ENCODE results near the gene NAV3. TPM values are rescaled to one million over a fixed set of nuclear protein-coding genes. Genes with fewer than 3 reads are reported as not detected.

NAV3 gene
- total and polyA plus RNA-seq, 4 donors, result 0.22 to 1.7 (median 0.71) TPM

DNA sequence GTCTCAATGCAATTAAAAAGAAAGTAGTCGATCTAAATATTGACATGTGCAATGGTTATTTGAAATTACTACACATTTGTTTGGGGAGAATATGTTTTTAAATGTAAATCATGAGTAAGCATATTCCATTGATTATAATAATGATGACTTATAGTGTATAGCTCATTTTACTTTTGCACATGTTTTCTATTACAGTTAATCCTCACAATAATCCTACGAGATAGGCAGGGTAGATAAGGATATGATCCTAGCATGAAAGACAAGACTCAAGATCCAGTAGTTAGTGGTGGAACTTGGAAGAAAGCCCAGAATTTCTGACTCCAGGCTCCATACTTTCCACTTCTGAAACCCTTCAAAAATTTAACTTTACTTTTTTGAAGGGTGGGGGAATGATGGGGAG is 94.0 kb downstream of the NAV3 start (continued):
- TF ChIP-seq, protein P1, sequence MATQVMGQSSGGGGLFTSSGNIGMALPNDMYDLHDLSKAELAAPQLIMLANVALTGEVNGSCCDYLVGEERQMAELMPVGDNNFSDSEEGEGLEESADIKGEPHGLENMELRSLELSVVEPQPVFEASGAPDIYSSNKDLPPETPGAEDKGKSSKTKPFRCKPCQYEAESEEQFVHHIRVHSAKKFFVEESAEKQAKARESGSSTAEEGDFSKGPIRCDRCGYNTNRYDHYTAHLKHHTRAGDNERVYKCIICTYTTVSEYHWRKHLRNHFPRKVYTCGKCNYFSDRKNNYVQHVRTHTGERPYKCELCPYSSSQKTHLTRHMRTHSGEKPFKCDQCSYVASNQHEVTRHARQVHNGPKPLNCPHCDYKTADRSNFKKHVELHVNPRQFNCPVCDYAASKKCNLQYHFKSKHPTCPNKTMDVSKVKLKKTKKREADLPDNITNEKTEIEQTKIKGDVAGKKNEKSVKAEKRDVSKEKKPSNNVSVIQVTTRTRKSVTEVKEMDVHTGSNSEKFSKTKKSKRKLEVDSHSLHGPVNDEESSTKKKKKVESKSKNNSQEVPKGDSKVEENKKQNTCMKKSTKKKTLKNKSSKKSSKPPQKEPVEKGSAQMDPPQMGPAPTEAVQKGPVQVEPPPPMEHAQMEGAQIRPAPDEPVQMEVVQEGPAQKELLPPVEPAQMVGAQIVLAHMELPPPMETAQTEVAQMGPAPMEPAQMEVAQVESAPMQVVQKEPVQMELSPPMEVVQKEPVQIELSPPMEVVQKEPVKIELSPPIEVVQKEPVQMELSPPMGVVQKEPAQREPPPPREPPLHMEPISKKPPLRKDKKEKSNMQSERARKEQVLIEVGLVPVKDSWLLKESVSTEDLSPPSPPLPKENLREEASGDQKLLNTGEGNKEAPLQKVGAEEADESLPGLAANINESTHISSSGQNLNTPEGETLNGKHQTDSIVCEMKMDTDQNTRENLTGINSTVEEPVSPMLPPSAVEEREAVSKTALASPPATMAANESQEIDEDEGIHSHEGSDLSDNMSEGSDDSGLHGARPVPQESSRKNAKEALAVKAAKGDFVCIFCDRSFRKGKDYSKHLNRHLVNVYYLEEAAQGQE (IDR thresholded peaks at IDR 0.05), result no peak

- Histone ChIP-seq H3K4me3 (ENCODE audit: low read depth in 1 of 3, low read length in 3 of 3) (no peak overlapping the region), H3K27me3 (ENCODE audit: control insufficient read depth in 4 of 4, insufficient read depth in 4 of 4, low read length in 3 of 4) (no peaks in the 10 kb centered on the region), H3K27ac (ENCODE audit: low read depth in 1 of 2, low read length in 2 of 2) (no peak overlapping the region), H3K9me3 (ENCODE audit: control insufficient read depth in 4 of 4, low read length in 3 of 4) (no peaks in the 10 kb centered on the region), H3K4me1 (ENCODE audit: control insufficient read depth in 4 of 4, insufficient read depth in 4 of 4, low read length in 3 of 4) (no peaks in the 10 kb centered on the region), H3K36me3 (ENCODE audit: control insufficient read depth in 4 of 4, insufficient read depth in 3 of 4, low read depth in 1 of 4, low read length in 3 of 4) (no peaks in the 10 kb centered on the region), H3K9ac (ENCODE audit: low read depth in 1 of 2, low read length in 2 of 2) (no peak overlapping the region)
- 2% methylated on average over 6 of the region's 6 CpGs for WGBS
- DNase-seq (ENCODE audit: low spot score), result peak; percentile 36
- TF ChIP-seq RXRA (IDR thresholded peaks at IDR 0.05), result peak in 1 of 2 donors; percentile 21
- TF ChIP-seq ZBTB33 (IDR thresholded peaks at IDR 0.05), result no peak
- TF ChIP-seq CTCF (IDR thresholded peaks at IDR 0.05; ENCODE audit: low read depth, low read length, missing input control), result peak; percentile 83
- TF ChIP-seq YY1 (IDR thresholded peaks at IDR 0.05), result no peak
- peak; percentile 96 to 99 for TF ChIP-seq RAD21 (IDR thresholded peaks at IDR 0.05)
- TF ChIP-seq NR2F2 (IDR thresholded peaks at IDR 0.05), result no peak
These were observed 94.9 kb downstream of the NAV3 start for GRCh38 chr12:77925536-77926108.

DNA sequence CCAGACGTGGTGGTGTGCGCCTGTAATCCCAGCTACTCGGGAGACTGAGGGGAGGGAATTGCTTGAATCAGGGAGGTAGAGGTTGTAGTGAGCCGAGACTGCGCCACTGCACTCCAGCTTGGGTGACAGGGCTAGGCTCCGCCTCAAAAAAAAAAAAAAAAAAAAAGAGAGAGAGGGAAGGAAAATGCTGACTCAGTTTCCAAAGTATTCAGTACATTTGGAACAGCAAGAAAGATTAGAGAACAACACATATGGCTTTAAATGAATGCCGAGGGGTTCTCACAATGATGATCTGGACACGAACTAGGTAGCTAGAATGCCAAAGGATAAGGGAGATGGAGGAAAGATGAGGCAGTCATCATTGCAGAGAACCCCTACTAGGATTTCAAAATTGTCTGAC is 97.4 kb downstream of the NAV3 start:
- H3K9ac ChIP-seq (ENCODE audit: low read depth in 1 of 2, low read length in 2 of 2), result no peak overlapping the region
- 83% methylated on average over 8 of the region's 8 CpGs for WGBS
- no peaks in the 10 kb centered on the region for H3K36me3 ChIP-seq (ENCODE audit: control insufficient read depth in 4 of 4, insufficient read depth in 3 of 4, low read depth in 1 of 4, low read length in 3 of 4)
- no peaks in the 10 kb centered on the region for H3K9me3 ChIP-seq (ENCODE audit: control insufficient read depth in 4 of 4, low read length in 3 of 4)
- H3K4me3 ChIP-seq (ENCODE audit: low read depth in 1 of 3, low read length in 3 of 3), result no peak overlapping the region
- H3K27me3 ChIP-seq (ENCODE audit: control insufficient read depth in 4 of 4, insufficient read depth in 4 of 4, low read length in 3 of 4), result no peaks in the 10 kb centered on the region
- no peak for DNase-seq (ENCODE audit: low spot score)
- H3K4me1 ChIP-seq (ENCODE audit: control insufficient read depth in 4 of 4, insufficient read depth in 4 of 4, low read length in 3 of 4), result no peaks in the 10 kb centered on the region
- no peak overlapping the region for H3K27ac ChIP-seq (ENCODE audit: low read depth in 1 of 2, low read length in 2 of 2)
- TF ChIP-seq, protein P1 (IDR thresholded peaks at IDR 0.05), result no peak
- TF ChIP-seq TAF1 (conservative IDR thresholded peaks at IDR 0.05), result no peak
- no peak for TF ChIP-seq JUND (IDR thresholded peaks at IDR 0.05)
- TF ChIP-seq RAD21 (IDR thresholded peaks at IDR 0.05), result no peak
- no peak for TF ChIP-seq GABPA (IDR thresholded peaks at IDR 0.05 in 1 of 2, conservative IDR thresholded peaks at IDR 0.05 in 1 of 2)
- TF ChIP-seq CTCF (IDR thresholded peaks at IDR 0.05; ENCODE audit: low read depth, low read length, missing input control), result no peak
- no peak for TF ChIP-seq RXRA (IDR thresholded peaks at IDR 0.05)
- no peak for TF ChIP-seq FOXA2 (IDR thresholded peaks at IDR 0.05)
- no peak for TF ChIP-seq EGR1 (IDR thresholded peaks at IDR 0.05; ENCODE audit: low read depth in 2 of 2)
- TF ChIP-seq FOXA1 (IDR thresholded peaks at IDR 0.05), result no peak
- no peak for TF ChIP-seq HNF4A (conservative IDR thresholded peaks at IDR 0.05)
- no peak for TF ChIP-seq HNF4G (IDR thresholded peaks at IDR 0.05)
- TF ChIP-seq, protein P2, sequence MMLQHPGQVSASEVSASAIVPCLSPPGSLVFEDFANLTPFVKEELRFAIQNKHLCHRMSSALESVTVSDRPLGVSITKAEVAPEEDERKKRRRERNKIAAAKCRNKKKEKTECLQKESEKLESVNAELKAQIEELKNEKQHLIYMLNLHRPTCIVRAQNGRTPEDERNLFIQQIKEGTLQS (IDR thresholded peaks at IDR 0.05), result no peak
